Activated CD4-positive, alpha-beta T cell treated with anti-CD3 and anti-CD28 coated beads, Interleukin-2, amount 50 U/mL, for 16 hours (primary cell): ENCODE data around the gene CCDC102A.
A peak's percentile ranks its signal among the peaks of the same experiment; 100 is the strongest.

Experiments
- DNase-seq: peaks from one replicate; pipeline ENCODE4 v3.0.0-alpha.2; 2020

CCDC102A gene

DNA sequence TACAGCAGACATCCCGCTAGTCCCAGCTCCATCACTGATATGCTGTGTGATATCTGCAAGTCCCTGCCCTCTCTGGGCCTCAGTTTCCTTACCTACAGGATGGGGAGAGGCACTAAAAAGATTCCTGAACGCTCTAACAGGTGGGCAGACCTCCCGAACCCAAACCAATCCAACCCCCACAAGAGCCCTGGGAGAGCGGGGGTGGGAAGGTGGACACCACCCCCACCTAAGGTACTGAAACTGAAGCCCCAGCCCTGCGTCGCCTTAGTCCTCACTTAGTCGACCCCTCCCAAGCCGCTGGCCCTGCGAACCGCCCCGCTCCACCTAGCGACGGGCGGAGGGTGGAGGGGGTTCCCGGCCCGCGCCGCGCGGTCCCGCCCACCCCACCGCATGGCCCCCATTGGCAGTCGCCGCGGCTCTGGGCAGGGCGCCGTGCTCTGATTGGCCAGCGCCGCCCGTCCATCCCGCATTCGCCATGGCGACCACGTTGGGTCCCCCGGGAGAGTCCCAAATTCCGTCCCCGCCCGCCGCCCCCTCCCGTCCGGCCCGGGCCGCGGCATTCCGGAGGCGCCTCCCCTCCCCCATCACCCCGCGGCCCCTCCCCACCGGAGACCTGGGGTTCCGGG, 578 bp downstream of the CCDC102A start:
- DNase-seq, result peak; percentile 97

DNA sequence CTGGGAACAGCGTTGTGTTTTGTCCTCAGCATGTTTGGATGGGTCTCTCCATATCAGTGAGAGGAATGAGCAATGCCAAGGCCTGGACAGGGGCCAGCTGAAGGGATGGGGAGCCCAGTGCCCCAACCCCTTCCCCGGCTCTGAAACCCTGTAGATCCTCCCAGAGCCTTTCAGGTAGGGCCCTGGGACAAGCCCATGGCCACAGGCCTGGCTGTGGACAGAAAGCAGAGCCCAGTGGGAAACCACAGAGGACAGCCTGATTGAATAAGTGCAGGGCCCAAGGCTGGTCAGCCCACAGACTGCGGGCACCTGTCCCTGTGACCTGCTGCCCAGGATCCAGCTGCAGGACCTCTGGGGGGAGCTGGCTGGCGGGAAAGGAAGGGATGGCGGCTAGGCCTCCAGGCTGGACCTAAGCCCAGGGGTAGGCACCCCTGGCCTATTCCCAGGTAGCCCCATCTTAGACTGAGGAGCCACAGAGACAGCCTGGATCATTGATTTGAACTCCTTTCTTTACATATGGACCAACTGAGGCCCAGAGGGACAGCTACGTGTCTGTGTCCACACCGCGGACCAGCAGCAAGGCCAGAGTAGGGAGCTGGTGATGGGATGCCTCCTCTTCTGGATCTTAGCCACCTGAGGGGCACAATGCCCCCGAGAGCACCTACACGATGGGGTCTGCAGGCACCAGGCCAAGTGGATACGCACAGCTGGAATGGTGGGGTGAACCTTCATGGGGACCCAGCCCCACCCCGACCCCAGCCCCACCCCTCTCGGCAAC, 1.3 kb downstream of the CCDC102A start:
- DNase-seq, result no peak

DNA sequence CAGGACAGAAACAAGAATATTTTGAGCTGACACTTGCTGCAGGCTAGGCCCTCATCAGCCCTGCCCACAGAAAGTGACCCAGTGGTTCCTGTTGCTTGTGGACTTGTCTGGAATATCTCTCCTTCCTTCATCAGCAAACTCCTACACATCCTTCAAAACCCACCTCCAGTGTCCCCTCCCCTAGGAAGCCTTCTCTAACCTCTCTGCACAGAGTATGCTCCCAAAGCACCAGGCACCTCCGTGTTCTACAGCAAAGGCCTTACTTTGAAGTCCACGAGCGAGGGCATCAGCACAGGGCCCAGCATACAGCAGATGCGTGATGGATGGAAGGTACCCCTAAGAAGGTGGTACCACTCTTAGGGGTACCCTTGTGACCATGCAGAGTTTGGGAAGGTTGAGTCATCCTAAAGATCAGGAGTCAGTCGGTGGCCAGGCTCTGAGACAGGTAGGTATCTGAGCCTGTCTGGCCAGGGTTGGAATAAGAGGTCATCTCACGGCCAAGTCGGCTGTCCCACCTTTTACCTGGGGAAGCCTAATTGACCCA, 2.0 kb downstream of the CCDC102A start:
- no peak for DNase-seq

DNA sequence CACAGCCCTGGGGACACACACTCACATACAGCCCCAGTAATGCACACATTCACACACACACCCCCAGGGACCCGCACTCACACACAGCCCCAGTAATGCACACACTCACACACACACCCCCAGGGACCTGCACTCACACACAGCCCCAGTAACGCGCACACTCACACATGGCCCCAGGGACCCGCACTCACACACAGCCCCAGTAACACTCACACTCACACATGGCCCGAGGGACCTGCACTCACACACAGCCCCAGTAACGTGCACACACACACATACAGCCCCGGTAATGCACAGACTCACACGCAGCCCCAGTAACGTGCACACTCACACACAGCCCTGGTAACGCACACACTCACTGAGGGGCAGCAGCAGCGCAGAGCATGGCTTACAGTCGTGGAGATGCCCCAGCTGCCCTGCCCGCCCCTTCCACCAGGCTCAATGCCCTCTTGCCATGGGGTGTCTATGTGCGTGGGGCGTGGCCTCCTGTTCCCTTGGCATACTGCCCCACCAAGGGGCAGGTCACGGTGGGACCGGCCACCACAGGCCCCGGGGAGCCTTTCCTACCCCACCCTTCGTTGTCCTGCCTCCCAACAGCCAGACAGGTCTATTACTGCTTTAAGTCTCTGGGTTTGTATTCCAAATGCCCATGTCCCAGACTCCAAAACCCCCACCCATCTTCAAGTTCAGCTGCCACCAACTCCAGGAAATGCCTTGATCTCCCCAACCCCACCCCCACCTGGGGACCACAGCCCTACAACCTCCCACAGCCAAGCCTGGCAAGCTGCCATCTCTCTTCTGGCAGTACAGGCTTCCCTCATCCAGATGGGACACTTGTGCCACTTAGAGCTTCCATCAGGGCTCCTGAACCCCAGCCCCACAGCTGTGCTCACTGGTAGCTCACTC, 2.7 kb downstream of the CCDC102A start:
- DNase-seq, result no peak

DNA sequence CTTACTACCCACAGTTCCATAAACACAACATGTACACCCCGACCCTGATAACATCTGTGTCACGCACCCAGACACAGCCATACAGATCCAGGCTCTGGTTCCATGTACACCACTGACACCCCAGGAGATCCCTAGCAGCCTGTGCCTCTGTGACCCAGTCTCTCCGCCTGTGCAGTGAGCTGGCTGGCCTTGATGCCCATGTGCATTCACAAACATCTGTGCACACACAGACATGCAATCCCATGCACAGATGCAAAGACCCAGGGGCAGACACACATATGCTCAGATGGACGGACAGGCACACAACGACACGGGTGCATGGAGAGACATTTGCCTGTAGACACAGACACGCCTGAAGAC, 4.1 kb downstream of the CCDC102A start:
- DNase-seq, result no peak

DNA sequence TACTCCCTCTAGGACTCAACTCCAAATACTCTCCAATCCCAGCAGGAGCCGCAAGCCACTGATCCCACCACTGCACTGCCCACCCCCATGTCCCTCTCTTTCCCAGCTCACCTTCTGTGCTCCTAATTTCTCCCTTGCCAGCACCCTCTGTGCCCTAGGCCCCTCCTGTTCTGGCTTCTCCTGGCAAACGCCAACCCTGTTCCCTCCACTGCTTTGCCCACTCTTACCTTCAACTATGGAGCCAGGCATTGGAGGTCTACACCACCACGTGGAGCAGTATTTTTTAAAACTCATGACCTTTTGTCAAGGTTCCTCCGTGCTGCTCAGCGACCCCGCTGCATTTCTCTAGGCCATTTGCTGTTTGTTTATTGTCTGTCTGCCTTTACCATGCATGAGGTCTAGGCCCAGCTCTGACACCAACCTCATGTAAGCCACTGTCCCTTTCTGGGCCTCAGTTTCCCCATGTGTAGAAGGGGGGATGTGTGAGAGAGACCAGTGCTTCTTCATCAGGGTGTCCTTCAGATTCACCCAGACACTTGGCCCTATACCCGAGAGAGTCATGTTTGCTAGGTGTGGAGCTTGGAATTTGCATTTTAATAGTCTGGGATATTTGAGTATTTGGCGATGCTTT, 4.6 kb downstream of the CCDC102A start:
- no peak for DNase-seq

DNA sequence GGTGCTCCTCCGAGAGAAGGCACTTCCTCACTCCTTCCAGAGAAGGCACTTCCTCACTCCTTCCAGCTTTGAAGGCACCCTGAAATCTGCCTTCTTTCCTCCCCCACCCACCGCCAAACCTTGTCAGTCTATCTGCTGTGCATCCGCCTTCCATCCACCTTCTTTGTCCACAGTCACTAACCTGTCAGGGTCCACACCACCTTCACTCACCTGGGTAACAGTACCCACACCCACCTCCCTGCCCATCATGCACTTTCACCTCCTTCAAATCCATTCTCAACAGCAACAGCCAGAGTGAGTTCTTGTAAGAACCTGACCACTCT, 5.2 kb downstream of the CCDC102A start:
- no peak for DNase-seq

DNA sequence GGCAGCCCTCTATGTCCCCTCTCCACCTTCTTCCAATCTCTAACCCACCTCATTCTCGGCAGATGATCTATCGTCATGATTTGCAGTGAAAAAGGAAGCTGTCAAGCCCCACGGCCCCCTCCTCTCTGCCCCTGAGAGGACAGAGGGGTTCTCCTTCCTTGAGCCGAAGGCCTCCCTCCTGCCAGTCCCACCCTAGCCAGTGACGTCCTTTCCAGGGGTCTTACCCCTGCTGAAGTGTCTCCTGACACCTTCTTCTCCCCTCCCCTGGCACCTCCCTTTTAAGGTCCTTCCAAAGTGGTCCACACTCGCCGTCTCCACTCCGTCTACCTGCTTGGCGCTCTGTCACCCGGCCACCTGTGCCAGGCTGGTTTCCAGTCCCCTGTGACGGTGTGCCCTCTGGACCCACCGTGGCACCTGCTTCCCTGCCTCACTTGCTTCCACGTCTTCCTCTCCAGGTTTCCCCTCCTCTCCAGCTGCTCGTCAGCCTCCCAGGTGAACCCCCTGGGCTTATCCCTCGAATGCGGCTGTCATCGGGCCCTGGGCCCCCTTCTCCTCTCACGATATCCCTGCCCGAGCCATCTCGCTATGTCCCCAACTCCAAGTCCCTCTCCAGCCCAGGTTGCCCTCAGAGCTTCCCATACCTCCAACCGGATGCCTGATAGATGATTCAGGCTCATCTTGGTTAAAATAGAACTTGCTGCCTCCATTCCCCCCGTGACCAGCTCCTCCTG, 5.7 kb downstream of the CCDC102A start:
- DNase-seq, result no peak

DNA sequence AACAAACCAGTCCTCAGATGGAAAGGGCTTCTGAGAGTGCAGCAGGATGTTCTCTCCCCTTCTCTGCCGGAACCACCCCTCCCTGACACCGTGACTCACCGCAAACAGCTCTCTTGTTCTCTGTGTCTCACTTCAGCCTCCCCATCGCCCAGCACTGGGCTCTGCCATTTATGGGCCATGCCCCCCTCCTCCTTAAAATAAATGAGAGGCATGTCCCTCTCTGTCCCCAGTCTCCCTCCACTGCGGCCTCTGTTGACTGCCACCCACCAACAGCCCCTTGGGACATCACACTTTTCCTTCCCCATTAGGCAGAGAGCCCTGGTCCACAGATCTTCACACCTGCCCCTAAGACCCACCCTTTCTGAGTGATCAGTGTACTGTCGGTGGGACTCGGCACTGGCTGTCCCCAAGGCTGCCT, 6.3 kb downstream of the CCDC102A start:
- peak; percentile 84 for DNase-seq

DNA sequence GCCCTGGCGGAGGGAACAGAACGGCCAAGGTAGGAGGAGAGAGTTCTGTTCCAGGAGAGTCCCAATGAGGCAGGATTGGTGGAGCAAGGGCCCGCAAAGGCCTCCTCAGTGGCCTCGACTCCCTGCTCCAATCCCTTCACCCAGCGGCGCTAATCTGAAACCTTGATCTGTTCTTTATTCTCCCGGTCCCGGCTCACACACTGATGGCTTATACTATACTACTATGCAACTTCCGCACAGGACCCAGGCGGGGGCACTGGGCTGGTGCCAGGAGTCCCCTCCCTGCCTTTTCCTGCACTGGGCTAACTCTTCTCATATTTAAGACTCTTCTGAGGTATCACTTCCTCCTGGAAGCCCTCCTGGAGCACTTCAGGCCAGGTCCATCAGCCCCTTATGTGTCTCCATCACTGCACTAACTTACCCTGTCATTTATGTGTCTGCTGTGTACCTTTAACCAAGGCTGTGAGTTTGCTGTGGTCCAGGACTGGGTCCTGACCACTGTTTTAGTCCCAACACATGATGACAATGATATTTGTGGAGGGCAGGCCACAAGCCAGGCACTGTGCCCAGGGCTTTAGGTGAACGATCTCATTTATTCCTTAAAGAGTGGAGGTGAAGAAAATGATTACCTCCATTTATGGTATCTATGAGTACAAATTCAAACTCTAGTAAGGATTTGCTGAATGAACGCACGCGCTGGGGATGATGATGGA, 6.8 kb downstream of the CCDC102A start:
- no peak for DNase-seq

DNA sequence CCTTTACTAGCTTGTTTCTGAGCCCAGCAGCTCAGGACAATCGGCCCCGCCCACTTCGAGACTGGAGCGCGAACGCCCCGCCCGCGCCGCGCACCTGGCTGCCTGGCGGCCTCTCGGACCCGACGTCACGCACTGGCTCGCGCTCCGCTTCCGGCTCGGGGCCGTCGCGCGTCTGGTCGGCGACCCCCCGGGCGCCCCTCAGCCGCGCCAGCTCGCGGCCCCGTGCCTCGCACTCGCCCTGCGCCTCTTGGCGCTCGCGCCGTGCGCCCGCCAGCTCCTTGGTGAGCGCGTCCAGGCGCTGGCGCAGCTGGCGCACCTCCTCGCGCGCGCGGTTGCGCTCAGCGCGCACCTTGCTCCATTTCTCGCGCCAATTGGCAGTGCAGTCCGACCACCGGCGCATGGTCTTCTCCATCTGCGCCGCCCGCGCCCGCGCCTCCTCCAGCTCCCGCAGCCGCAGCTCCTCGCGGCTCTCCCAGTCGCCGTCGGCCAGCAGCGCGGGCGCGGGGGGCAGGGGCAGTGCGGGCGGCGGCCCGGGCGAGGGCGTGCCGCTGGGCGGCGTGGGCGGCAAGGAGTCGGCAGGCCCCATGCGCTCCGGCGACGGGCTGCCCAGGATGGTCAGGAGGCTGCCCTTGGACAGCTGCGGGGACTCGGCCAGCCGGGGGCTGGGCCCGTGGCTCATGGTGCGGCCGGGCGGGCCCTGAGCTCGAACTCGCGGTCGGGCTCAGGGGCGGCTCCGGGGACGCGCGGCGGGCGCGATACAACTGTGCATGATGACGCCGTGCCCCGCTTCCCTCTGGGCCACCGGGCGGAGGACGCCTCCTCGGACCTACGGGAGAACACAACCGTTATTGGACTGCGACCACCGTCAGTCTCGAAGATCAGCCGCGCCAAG, 7.6 kb downstream of the CCDC102A start:
- no peak for DNase-seq

DNA sequence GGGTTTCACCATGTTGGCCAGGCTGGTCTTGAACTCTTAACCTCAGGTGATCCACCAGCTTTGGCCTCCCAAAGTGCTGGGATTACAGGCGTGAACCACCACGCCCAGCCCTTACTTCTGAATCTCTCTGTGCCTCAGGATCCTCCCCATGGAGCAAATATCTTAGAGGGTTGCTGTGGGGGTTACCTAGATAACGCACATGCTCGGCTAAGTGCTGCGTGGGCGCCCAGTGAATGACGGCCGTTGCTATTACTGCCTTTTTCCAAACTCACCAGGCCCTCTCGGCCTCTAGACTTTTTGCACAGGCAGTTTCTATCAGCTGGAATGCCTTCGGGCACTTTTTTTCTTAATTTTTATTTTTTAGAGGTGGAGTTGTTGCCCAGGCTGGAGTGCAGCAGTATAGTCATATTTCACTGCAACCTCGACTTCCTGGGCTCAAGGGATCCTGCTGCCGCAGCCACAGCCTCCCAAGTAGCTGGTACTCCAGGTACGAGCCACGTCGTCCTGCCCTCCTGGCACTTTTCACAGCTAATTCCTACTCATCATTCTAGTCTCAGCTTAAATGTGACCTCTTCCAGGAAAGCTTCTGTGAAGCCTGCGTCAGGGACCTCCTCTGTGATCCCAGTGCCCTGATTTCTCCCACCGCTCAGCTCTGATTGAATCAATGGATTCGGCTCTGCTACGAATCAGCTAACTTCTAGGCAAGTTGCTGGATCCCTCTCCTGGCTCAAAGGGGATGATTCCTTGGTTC, 8.6 kb downstream of the CCDC102A start:
- DNase-seq, result no peak

DNA sequence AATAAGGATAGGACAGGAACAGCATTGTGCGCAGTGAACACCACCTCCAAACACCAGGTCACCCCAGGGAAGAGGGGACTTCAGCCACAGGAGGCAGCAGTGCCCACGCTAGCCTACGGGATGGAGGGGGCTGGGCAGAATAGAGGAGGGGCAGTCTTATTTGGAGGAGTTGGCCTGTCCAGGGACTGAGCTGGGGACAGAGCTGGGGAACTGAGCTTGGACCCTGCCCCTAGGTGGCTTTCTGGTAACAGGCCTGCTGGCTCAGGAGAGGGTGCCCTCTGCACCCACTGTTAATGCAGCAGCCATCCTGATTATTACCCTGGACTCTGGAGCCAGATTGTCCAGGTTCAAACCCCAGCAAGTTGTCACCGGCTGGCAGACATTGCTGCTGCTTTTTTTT, 9.3 kb downstream of the CCDC102A start:
- no peak for DNase-seq

DNA sequence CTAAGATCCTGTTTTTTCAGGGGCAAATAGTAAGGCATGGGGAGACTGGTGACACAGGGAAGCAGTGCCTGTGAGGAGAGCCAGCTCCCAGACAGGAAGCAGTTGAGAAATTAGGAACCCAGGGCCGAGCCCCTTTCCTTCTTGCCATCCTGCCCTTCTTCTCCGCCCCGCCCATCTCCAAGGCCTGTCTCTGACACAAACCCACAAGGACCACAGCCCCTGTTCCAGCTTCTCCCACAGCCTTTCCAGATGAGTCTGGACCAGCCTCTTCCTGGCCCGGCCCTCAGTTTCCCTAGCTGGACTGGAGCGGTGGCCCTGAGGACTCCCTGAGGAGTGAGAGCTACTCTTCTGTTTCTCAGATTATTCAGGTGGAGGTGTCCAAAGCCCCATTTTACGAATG, 9.9 kb downstream of the CCDC102A start:
- no peak for DNase-seq

DNA sequence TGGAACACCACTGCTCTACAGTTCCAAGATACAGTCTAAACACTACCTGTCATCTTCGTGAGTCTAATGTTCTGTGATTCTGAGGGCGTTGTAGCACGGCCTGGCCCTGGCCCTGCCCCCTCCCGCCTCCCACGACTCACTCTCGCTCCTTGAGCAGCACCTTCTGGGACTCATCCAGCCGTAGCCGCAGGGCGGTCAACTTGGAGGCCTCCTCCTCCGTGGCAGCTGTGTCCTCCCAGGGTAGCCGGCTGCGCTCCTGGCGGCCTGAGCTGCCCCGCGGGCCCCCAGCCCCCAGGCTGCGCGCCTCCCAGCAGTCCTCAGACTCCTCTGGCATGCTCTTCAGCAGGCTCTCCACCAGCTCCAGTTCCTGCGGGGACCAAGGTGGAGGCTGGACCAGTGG, 10.6 kb downstream of the CCDC102A start:
- no peak for DNase-seq

DNA sequence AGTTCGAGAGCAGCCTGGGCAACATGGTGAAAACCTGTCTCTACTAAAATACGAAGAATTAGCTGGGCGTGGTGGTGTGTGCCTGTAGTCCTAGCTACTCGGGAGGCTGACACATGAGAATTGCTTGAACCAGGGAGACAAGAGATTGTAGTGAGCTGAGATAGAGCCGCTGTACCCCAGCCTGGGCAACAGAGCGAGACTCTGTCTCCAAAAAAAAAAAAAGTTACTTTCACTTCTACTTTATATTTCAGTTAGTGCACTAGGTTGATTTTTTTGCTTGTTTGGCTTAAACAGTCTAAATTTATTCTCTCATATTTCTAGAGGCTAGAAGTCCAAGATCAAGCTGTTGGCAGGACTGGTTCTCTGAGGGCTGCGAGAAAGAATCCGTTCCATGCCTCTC, 13.4 kb downstream of the CCDC102A start:
- no peak for DNase-seq

DNA sequence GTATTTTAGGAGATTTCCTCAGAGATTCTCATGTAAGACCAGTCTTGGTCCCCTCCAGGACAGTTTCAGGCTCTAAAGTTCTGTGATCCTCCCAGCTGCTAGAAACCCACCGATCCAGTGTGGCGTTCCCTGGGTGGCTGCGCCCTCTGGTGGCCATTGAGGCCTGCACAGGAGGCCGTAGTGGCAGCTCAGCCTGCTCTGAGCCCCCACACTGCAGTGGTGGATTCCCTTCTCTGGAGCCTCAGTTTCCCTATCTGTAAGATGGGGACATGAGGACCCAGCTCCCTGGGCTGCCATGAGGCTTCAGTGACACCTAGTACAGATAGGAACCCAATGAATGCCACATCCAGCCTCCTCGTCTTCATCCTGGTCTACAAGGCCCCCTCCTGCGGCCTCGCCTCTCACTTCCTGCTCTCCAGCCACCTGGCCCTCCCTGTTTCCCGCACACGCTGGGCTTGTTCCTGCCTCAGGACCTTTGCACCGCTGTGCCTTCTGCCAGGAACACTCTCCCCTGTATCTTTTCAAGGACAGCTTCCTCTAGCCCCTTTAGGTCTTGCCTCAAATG, 16.5 kb downstream of the CCDC102A start:
- peak; percentile 77 for DNase-seq

DNA sequence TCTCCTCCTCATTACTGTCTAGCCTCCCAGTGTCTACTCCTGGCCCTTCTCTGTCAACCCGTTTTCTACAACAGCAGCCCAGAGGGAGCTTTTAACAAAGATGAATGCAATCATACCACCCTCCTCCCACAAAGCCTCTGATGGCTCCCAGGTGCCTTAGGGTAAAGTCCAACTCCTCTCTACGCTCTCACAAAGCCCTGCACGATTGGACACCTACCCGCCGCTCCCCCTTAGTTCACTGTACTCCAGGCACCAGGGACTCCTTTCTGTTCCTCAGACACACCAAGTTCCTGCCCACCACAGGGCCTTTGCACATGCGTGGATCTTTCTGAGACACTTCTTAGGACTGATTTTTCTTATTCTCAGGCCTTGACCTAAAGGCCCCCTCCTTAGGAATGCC, 17.4 kb downstream of the CCDC102A start:
- no peak for DNase-seq

DNA sequence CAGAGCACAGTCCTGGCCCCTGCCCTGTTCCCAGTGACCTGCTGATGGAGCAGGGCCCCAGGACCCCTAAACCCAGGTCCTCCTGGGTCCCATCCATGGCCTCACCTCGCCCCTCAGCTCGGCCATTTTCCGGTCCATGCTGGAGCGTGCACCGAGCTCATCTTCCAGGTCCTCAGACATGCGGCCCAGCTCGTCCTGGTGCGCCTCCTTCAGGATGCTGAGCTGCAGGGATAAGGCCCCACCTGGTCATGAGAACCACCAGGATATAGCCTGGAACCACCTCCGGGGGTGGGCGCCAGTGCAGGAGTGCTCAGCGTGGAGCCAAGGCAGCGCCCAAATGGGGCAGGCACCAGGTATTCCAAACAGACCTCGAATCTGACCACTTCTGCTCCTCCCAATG, 17.9 kb downstream of the CCDC102A start:
- DNase-seq, result no peak
